K562 treated with DMSO at 1 percent for 24 hours (cell line): ENCODE measurements around the gene PAK2. TPM values are rescaled to one million over a fixed set of nuclear protein-coding genes. Genes with fewer than 3 reads are reported as not detected.

Experiments
- total RNA-seq: library from RNA; unstranded; fragments of 300-600 nt; gene quantifications from 2 replicates; pipeline ENCODE4 v1.2.3, GENCODE V29; 2022; ENCODE audit warnings: low read depth; ENCODE audit not compliant: insufficient read depth

PAK2 gene
- total RNA-seq = 24.4 and 24.6 TPM in 2 replicates

GRCh38 chr3:196739671-196740480 is at the start of gene PAK2:
TSS of gene PAK2 (plus strand) at chr3:196739857. CDS start at chr3:196782647, 42,790 bp downstream.

GRCh38 chr3:196711838-196712513 is 27.7 kb upstream of the PAK2 start, which contains the start of the genes CEP19 and PIGX:
TSS of gene CEP19 (minus strand) at chr3:196712250. CDS start at chr3:196708657, 3,593 bp downstream.
TSS of gene PIGX (plus strand) at chr3:196712377.

GRCh38 chr3:196867507-196868296 is 128.0 kb downstream of the PAK2 start, which contains the start of gene SENP5:
TSS of gene SENP5 (plus strand) at chr3:196867920. CDS start at chr3:196885182, 17,262 bp downstream.

Other genes starting within 250 kb of the PAK2 start
- 12.6 and 13.0 TPM in 2 replicates for gene RNF168, start 236.1 kb upstream of the PAK2 start, total RNA-seq
- not detected in 2 replicates for gene SMCO1, start 224.5 kb upstream of the PAK2 start, total RNA-seq
- gene WDR53, start 171.3 kb upstream of the PAK2 start, total RNA-seq = 15.0 and 16.8 TPM in 2 replicates
- 9.6 and 10.8 TPM in 2 replicates for gene FBXO45, start 171.2 kb upstream of the PAK2 start, total RNA-seq
- gene NRROS, start 100.2 kb upstream of the PAK2 start, total RNA-seq = 12.1 and 12.3 TPM in 2 replicates
- gene CEP19, start 27.6 kb upstream of the PAK2 start, total RNA-seq = 5.1 and 5.6 TPM in 2 replicates
- 33.0 and 37.8 TPM in 2 replicates for gene PIGX, start 27.5 kb upstream of the PAK2 start, total RNA-seq
- gene SENP5, start 128.1 kb downstream of the PAK2 start, total RNA-seq = 13.6 and 18.3 TPM in 2 replicates
- 35.8 and 43.4 TPM in 2 replicates for gene NCBP2, start 202.7 kb downstream of the PAK2 start, total RNA-seq
- 5.2 and 5.5 TPM in 2 replicates for gene PIGZ, start 229.0 kb downstream of the PAK2 start, total RNA-seq